PFSK-1 (cell line): ENCODE measurements around the gene CD302.

ENCODE experiments used
- POLR2AphosphoS5 ChIP-seq: IDR thresholded peaks from 2 replicates; pipeline ENCODE4 v1.6.1; 2012; ENCODE audit warnings: low read depth, mild to moderate bottlenecking, control low read depth, low read length, moderate library complexity
- SIN3A ChIP-seq: IDR thresholded peaks from 2 replicates; pipeline ENCODE4 v1.6.1; 2012; ENCODE audit warnings: mild to moderate bottlenecking, low read length, moderate library complexity, borderline replicate concordance; ENCODE audit not compliant: insufficient read depth
- TAF1 ChIP-seq: IDR thresholded peaks from 2 replicates; pipeline ENCODE4 v1.6.1; 2012; ENCODE audit warnings: low read length, control low read depth, borderline replicate concordance; ENCODE audit not compliant: insufficient read depth

- TF ChIP-seq POLR2AphosphoS5 = no peak
- no peak for TF ChIP-seq SIN3A
- no peak for TF ChIP-seq TAF1
Measured at GRCh38 chr2:159735648-159736047, 62.4 kb downstream of the CD302 start.
